Measurements from ENCODE around the gene BLM. TPM values are rescaled to one million over a fixed set of nuclear protein-coding genes. Genes with fewer than 3 reads are reported as not detected.

The BLM gene
- polyA plus RNA-seq, 12 donors = 2.6 to 9.0 (median 6.3) TPM; not detected in 1

GRCh38 chr15:90782442-90782841, 65.3 kb downstream of the BLM start:
- DNase-seq = no peak

- no peak for DNase-seq
Observed at GRCh38 chr15:90787881-90788280, 70.7 kb downstream of the BLM start.

- DNase-seq = no peak
Observed at GRCh38 chr15:90789462-90789861, 72.3 kb downstream of the BLM start.

- no peak for DNase-seq
Observed at GRCh38 chr15:90790057-90790456, 72.9 kb downstream of the BLM start.

GRCh38 chr15:90790561-90790960, 73.4 kb downstream of the BLM start:
- no peak for DNase-seq

- DNase-seq = no peak
Observed at GRCh38 chr15:90794538-90794937, 77.4 kb downstream of the BLM start.

GRCh38 chr15:90799639-90800170, 82.6 kb downstream of the BLM start:
- DNase-seq = no peak

GRCh38 chr15:90801803-90802202, 84.7 kb downstream of the BLM start:
- no peak for DNase-seq

- DNase-seq = no peak
Observed at GRCh38 chr15:90807074-90807785, 90.1 kb downstream of the BLM start.

- DNase-seq = no peak
Observed at GRCh38 chr15:90807786-90808086, 90.6 kb downstream of the BLM start.

- DNase-seq = no peak
Observed at GRCh38 chr15:90808517-90809235, 91.5 kb downstream of the BLM start.

GRCh38 chr15:90809536-90809935, 92.4 kb downstream of the BLM start:
- no peak for DNase-seq

GRCh38 chr15:90810354-90810753, 93.2 kb downstream of the BLM start:
- DNase-seq = no peak

- DNase-seq = no peak
Observed at GRCh38 chr15:90812171-90812957, 95.2 kb downstream of the BLM start.

GRCh38 chr15:90812958-90813265, 95.8 kb downstream of the BLM start:
- DNase-seq = no peak

- no peak for DNase-seq
Observed at GRCh38 chr15:90813796-90814190, 96.6 kb downstream of the BLM start.

- no peak for DNase-seq
Observed at GRCh38 chr15:90814191-90814821, 97.2 kb downstream of the BLM start.

- DNase-seq = no peak
Observed at GRCh38 chr15:90816401-90817116, 99.4 kb downstream of the BLM start.

GRCh38 chr15:90817117-90818057, 100.2 kb downstream of the BLM start:
- DNase-seq = no peak
